ENCODE measurements around the gene PARD3B.

Gene PARD3B

DNA sequence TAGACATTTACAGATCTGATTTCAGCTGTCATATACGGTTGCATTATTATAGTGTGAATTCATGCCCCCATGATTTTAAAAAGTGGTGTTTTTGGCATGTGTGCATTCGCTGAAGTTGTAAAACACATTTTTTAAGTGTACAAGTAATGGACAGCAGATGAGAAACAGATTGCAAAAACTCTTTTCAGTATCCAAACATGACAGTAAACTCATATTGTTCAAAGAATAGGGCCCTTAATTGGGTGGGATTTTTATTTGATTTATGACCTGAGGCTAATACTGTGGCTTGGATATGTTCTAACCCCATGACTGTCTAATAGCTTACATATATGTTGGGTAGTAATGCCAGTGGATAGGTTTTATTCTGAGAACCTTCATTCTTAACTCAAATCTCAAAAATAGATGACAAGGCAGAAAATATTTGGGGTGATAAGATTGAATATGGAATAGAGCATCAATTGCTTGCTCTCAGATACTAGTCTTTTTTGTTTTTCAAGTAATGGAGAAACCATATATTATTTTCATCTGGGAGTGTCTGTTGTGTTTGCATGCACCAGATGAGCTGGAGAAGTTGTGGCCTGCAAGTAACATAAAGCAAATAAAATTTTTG is 118.6 kb downstream of the PARD3B start:
- no peak for TF ChIP-seq POLR2A (IDR thresholded peaks at IDR 0.05; ENCODE audit: extremely low read depth, insufficient read length)
- TF ChIP-seq, protein P1, sequence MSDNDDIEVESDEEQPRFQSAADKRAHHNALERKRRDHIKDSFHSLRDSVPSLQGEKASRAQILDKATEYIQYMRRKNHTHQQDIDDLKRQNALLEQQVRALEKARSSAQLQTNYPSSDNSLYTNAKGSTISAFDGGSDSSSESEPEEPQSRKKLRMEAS (IDR thresholded peaks at IDR 0.05; ENCODE audit: low read depth, low read length), result no peak
- no peak for TF ChIP-seq MYC (IDR thresholded peaks at IDR 0.05; ENCODE audit: low read depth, low read length)
- TF ChIP-seq, protein P2, sequence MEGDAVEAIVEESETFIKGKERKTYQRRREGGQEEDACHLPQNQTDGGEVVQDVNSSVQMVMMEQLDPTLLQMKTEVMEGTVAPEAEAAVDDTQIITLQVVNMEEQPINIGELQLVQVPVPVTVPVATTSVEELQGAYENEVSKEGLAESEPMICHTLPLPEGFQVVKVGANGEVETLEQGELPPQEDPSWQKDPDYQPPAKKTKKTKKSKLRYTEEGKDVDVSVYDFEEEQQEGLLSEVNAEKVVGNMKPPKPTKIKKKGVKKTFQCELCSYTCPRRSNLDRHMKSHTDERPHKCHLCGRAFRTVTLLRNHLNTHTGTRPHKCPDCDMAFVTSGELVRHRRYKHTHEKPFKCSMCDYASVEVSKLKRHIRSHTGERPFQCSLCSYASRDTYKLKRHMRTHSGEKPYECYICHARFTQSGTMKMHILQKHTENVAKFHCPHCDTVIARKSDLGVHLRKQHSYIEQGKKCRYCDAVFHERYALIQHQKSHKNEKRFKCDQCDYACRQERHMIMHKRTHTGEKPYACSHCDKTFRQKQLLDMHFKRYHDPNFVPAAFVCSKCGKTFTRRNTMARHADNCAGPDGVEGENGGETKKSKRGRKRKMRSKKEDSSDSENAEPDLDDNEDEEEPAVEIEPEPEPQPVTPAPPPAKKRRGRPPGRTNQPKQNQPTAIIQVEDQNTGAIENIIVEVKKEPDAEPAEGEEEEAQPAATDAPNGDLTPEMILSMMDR (IDR thresholded peaks at IDR 0.05; ENCODE audit: low read depth, low read length), result no peak
- H3K4me3 ChIP-seq (ENCODE audit: low read depth, low read length), result no peak overlapping the region
- no peak for DNase-seq (ENCODE audit: low read depth)

DNA sequence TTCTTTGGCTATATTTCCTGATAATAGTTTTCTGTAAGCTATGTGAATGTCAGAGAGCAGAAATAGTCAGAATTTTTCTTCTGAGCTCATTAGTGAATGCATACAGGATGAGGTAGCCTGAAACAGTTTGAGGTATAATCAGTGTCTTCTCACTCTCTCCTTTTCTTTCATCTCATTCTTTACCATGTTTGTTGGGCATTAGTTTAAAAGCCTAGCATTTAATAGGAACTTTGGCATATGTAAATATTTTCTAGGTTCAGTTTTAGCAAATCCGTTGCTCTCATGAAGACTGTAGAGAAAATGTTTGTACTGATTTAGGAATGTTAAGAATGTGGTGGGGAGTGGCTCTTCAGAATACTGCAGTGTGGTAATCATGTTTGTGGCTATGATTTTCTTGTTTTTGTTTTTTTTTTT is 119.4 kb downstream of the PARD3B start:
- DNase-seq (ENCODE audit: low read depth), result no peak
- TF ChIP-seq, protein P2 (IDR thresholded peaks at IDR 0.05; ENCODE audit: low read depth, low read length), result no peak
- no peak for TF ChIP-seq MYC (IDR thresholded peaks at IDR 0.05; ENCODE audit: low read depth, low read length)
- TF ChIP-seq POLR2A (IDR thresholded peaks at IDR 0.05; ENCODE audit: extremely low read depth, insufficient read length), result no peak
- TF ChIP-seq, protein P1 (IDR thresholded peaks at IDR 0.05; ENCODE audit: low read depth, low read length), result no peak
- no peak overlapping the region for H3K4me3 ChIP-seq (ENCODE audit: low read depth, low read length)

DNA sequence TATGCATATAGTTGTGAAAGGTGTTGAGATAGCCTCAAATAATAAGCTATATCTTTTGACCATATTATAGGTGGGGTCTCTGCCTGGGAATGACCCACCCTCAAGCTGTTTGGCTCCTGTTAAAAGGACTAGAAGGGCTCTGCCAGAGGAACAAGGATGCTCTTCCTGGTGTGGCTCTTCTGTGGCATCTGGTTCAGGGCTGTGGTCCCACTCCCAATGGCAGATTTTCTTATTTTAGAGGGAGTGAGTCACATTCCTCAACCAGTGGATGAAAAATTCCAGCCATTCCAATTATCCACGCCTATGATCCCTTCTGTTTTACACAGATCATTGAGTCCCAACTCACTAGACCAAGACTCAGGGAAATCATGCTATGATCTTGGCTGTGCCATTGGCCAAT is 119.9 kb downstream of the PARD3B start:
- no peak for DNase-seq (ENCODE audit: low read depth)
- no peak for TF ChIP-seq MYC (IDR thresholded peaks at IDR 0.05; ENCODE audit: low read depth, low read length)
- TF ChIP-seq POLR2A (IDR thresholded peaks at IDR 0.05; ENCODE audit: extremely low read depth, insufficient read length), result no peak
- TF ChIP-seq, protein P1 (IDR thresholded peaks at IDR 0.05; ENCODE audit: low read depth, low read length), result no peak
- TF ChIP-seq, protein P2 (IDR thresholded peaks at IDR 0.05; ENCODE audit: low read depth, low read length), result no peak
- H3K4me3 ChIP-seq (ENCODE audit: low read depth, low read length), result no peak overlapping the region

DNA sequence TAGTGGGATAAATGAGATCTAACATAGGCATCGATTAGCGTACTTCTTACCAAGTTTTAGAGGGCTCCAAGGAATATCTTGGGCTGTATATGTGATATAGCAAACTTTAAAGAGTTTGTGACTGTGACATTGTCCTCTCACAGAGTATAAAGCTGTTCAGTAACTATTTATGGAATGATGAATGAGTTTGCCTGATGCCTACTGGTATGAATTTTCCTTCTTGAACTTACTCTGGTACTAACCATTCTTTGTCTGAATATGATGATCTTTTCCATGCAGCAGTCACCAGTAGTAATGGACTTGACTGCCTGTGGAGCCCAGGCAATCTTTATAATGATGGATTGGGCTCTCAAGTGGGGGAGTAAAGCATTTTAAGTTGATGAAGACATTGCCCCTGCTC is 120.5 kb downstream of the PARD3B start:
- DNase-seq (ENCODE audit: low read depth), result no peak
- no peak overlapping the region for H3K4me3 ChIP-seq (ENCODE audit: low read depth, low read length)
- TF ChIP-seq POLR2A (IDR thresholded peaks at IDR 0.05; ENCODE audit: extremely low read depth, insufficient read length), result no peak
- no peak for TF ChIP-seq MYC (IDR thresholded peaks at IDR 0.05; ENCODE audit: low read depth, low read length)
- TF ChIP-seq, protein P2 (IDR thresholded peaks at IDR 0.05; ENCODE audit: low read depth, low read length), result no peak
- TF ChIP-seq, protein P1 (IDR thresholded peaks at IDR 0.05; ENCODE audit: low read depth, low read length), result no peak

DNA sequence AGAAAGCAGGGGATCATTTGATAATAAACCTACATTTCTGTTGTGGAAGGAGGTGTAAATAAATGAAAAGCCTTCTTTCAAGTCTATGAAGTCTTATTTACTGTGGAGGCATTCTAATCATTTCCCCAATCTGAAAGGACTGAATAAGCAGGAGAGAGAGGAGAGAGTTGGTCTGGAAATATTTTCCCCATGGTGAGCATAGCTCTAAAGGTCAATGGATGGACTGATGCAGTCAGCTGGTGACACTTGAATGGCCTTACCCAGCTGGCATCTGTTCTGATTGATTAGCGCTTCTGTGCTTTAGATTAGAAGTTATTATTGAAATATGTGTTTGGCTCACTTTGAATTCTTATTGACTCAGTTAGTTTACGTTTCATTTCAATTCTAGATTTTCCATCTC is 122.7 kb downstream of the PARD3B start:
- no peak overlapping the region for H3K4me3 ChIP-seq (ENCODE audit: low read depth, low read length)
- DNase-seq (ENCODE audit: low read depth), result no peak
- TF ChIP-seq, protein P1 (IDR thresholded peaks at IDR 0.05; ENCODE audit: low read depth, low read length), result no peak
- TF ChIP-seq POLR2A (IDR thresholded peaks at IDR 0.05; ENCODE audit: extremely low read depth, insufficient read length) (no peak), MYC (IDR thresholded peaks at IDR 0.05; ENCODE audit: low read depth, low read length) (no peak)
- TF ChIP-seq, protein P2 (IDR thresholded peaks at IDR 0.05; ENCODE audit: low read depth, low read length), result no peak
